BE2C (cell line): Measurements from ENCODE around the gene SEMA4D.

Experiments used
- DNase-seq: peaks from one replicate; pipeline ENCODE4 v3.0.0-alpha.2; 2020
- H3K27me3 ChIP-seq: fragments of 250-450 bp; sonication (Bioruptor Pico); 2 replicates; pipeline ENCODE4 v1.5.1; 2020; ENCODE audit warnings: mild to moderate bottlenecking
- H3K36me3 ChIP-seq: fragments of 250-450 bp; sonication (Bioruptor Pico); 2 replicates; pipeline ENCODE4 v1.5.1; 2020; ENCODE audit warnings: mild to moderate bottlenecking
- H3K4me1 ChIP-seq: fragments of 250-450 bp; sonication (Bioruptor Pico); 2 replicates; pipeline ENCODE4 v1.5.1; 2020
- H3K4me3 ChIP-seq: 2 replicates; pipeline ENCODE4 v1.5.1; 2011; ENCODE audit warnings: low read depth, low read length
- H3K9me3 ChIP-seq: fragments of 250-450 bp; sonication (Bioruptor Pico); 2 replicates; pipeline ENCODE4 v1.5.1; 2020
- TF ChIP-seq, protein P1 (sequence below): IDR thresholded peaks from 2 replicates; pipeline ENCODE4 v1.5.1; 2012; ENCODE audit warnings: mild to moderate bottlenecking, low read depth, low read length

Gene SEMA4D

DNA sequence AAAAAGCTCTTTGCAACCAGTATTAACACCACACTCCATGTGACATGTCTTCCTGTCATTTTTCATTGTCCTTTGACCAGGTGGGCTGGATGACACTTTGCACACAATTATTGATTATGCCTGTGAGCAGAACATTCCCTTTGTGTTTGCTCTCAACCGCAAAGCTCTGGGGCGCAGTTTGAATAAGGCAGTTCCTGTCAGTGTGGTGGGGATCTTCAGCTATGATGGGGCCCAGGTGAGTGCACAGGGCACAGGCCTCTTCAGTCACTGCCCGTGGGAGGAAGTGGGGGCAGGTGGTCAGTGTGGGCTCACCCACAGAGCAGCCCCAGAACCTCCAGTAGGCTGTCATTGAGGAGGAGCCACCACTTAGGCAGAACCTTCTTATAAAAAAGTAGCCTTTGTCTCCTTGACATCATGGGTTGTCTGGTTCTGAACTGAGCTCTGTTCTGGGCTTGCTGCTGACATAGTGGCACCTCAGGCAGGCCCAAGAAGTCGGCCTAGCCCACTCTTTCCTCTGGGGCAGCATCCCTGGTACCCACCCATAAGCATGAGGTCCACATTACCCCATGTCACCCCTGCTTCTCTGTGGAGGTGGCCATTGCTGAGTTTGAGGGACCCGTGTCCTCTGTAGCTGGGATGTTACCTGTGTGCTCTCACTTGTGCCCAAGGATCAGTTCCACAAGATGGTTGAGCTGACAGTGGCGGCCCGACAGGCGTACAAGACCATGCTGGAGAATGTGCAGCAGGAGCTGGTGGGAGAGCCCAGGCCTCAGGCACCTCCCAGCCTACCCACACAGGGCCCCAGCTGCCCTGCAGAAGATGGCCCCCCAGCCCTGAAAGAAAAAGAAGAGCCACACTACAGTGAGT lies 140.3 kb downstream of the SEMA4D start:
- DNase-seq = no peak
- TF ChIP-seq, protein P1, sequence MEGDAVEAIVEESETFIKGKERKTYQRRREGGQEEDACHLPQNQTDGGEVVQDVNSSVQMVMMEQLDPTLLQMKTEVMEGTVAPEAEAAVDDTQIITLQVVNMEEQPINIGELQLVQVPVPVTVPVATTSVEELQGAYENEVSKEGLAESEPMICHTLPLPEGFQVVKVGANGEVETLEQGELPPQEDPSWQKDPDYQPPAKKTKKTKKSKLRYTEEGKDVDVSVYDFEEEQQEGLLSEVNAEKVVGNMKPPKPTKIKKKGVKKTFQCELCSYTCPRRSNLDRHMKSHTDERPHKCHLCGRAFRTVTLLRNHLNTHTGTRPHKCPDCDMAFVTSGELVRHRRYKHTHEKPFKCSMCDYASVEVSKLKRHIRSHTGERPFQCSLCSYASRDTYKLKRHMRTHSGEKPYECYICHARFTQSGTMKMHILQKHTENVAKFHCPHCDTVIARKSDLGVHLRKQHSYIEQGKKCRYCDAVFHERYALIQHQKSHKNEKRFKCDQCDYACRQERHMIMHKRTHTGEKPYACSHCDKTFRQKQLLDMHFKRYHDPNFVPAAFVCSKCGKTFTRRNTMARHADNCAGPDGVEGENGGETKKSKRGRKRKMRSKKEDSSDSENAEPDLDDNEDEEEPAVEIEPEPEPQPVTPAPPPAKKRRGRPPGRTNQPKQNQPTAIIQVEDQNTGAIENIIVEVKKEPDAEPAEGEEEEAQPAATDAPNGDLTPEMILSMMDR = no peak
- Histone ChIP-seq H3K36me3 (peaks cover 69% of the 10 kb centered on the region), H3K27me3 (no peaks in the 10 kb centered on the region), H3K9me3 (no peaks in the 10 kb centered on the region), H3K4me3 (no peak overlapping the region), H3K4me1 (peaks cover 26% of the 10 kb centered on the region)

DNA sequence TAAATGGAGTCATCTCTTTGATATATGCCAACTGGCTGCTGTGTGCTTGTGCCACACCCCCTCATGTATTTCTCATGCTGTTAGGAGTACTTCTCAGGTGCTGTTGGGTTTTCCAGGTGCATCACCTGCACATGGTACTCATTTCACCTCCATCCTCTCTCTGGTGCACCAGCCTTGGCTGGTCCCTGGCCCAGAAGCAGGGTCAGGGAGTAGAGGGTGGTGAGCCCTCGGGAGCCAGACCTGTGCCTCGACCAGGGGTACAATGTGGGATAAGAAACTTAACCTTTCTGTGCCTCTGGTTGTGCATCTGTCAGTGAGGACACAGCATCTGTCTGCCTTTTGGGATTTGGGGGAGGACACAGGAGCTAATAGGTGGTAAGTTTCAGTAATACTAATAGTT lies 141.1 kb downstream of the SEMA4D start:
- Histone ChIP-seq H3K27me3 (no peaks in the 10 kb centered on the region), H3K4me3 (no peak overlapping the region), H3K36me3 (peaks cover 72% of the 10 kb centered on the region), H3K9me3 (no peaks in the 10 kb centered on the region), H3K4me1 (peaks cover 26% of the 10 kb centered on the region)
- no peak for DNase-seq
- TF ChIP-seq, protein P1 = no peak

DNA sequence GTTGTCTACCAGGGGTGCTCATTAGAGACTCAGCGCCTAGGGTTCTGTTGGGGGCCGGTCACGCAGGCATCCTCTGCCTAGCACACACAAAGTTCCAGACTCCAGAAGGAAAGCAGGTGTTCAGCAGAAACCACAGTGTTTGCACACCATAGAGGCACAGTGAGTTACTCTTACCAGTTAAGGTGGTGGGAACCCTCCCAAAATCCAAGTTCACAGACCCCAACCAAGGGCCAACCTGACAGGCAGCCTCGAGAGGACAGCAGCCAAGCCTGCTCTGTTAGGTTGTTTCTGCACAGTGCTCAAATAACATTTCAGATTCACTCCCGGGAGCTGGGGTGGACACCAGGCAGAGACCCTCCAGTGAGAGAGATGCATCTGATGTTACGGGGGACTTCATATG lies 143.4 kb downstream of the SEMA4D start:
- Histone ChIP-seq H3K4me1 (peaks cover 12% of the 10 kb centered on the region), H3K36me3 (peaks cover 83% of the 10 kb centered on the region)

DNA sequence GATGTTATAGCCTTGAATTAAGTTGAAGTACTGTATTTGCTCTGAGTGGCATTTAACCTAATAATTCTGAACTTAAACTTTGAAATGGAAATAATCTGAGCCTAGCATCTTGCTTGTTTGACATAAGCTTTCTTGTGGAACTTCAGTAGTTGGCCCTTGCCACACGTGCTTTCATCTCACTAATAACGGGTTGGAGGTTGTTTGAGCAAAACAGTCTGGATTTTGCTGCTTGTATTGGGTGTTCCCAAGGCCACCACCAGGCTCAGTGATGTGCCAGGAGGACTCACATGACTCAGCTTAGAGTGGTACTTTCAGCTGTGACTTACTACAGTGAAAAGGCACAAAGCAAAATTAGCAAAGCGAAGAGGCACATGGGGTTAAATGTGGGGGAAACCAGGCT lies 143.9 kb downstream of the SEMA4D start:
- Histone ChIP-seq H3K9me3 (no peaks in the 10 kb centered on the region), H3K27me3 (no peaks in the 10 kb centered on the region), H3K4me1 (peaks cover 8% of the 10 kb centered on the region), H3K4me3 (no peak overlapping the region), H3K36me3 (peaks cover 86% of the 10 kb centered on the region)
- TF ChIP-seq, protein P1 = no peak
- DNase-seq = no peak

More for the DNA sequence above, 143.4 kb downstream of the SEMA4D start:
- no peak overlapping the region for H3K4me3 ChIP-seq
- no peaks in the 10 kb centered on the region for H3K27me3 ChIP-seq
- DNase-seq = no peak
- H3K9me3 ChIP-seq = no peaks in the 10 kb centered on the region
- TF ChIP-seq, protein P1 = no peak

DNA sequence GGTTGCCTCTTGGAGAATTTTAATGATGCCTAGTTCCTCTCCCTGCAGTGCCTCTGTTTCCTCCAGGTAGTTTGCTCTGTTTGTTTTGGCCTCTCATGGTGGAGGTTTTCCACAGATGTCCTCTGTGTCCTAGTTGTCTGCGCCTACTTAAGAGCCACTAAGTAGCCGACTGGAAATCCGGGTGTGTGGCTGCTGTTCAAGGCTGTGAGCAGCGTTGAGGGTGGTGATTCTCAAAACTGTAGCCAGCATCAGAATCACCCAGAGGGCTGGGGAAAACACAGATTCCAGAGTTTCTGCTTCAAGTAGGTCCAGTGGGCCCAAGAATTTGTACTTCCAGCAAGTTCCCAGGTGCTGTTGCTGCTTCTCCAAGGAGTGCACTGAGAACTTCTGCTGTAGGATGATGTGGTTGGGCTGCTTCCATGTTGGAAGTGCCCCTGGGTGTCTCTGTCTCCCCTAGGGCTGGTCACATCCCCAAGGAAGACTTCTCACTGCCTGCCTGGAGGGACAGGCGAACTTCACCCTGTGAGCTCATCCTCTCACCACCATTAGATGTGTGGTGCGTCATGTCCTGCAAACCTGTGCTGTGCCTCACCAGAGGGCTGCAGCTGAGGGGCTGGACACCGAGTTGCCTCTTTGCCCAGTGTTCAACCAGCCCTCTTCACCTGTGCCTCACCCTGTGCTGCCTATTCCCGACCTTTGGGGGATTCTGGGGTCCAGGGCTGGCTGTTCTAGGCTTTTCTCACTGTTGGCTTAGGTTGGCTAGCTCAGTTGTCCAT lies 144.9 kb downstream of the SEMA4D start:
- H3K27me3 ChIP-seq = no peaks in the 10 kb centered on the region
- peaks cover 86% of the 10 kb centered on the region for H3K36me3 ChIP-seq
- TF ChIP-seq, protein P1 = no peak
- DNase-seq = no peak
- no peak overlapping the region for H3K4me3 ChIP-seq
- no peaks in the 10 kb centered on the region for H3K9me3 ChIP-seq
- no peaks in the 10 kb centered on the region for H3K4me1 ChIP-seq
